Amniotic epithelial cell (primary cell): Measurements from ENCODE around the gene DGCR2.
"Not testable (repeated sequence)": the region's sequence is repeated elsewhere in the genome, so short reads cannot be mapped to it uniquely, and the experiment has no call there.

Experiments used
- DNase-seq: peaks from one replicate; pipeline ENCODE4 v3.0.0-alpha.2; 2010; ENCODE audit warnings: low read depth

Gene DGCR2

DNA sequence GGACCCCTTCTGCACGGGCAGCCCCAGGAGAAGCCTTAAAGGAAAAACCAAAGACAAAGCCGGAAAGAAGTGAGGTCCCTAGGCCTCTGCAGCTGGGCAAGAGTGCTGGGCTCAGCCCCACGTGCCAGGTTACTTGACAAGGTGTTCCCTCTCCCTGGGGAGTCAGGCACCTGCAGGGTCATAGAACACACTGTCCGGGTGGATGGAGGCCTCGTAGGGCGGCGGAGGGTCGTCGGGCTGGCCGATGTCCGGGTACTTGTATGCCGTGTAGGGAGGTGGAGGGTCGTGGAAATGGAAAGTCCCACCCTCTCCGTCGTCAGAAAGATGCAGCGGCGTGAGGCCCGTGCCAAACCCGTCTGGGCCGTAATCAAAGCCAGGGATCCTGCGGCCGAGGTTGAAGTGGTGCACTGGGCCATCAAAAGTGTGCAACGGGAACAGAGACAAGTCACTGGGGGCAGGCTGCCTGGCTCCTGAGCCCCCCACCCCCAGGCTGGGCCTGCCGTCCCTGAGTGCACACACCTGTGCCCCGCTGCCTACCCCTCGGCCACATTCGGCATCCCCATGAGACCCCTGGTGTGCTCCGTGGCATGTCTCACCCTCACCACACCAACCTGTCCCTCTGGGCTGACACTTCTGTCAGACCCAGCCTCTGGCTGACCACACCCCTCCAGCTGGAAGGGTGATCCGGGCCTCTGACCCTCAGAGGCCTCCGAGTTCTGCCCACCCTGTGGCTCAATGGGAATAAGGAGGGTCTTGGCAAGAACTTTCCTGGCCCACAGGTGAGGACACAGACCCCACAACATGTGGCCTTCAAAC, 81.1 kb downstream of the DGCR2 start:
- no peak for DNase-seq

DNA sequence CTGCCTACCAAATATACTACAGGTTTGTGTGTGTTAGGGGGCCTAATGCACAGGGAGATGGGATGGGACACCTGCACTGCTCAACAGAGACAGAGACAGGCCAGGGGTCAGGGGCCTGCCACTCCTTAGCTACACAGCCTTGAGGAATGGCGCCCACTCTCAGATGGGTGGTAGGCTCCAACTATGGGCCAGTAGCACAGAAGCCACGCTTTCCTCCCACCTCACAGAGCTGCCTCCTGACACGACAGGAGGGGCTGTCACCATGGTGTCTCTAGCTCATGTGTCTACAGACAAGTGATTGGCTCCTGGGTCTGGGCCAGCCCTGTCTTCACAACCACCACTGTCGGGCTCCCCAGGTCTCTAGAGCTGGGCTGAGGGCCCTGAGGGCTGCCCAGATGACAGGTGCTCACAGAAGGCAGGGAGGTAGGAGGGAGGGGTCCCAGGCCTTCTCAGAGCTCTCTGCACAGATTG, 81.8 kb downstream of the DGCR2 start:
- DNase-seq, result no peak

GRCh38 chr22:19039796-19040280, 82.4 kb downstream of the DGCR2 start:
- no peak for DNase-seq

GRCh38 chr22:19039448-19039780, 82.8 kb downstream of the DGCR2 start:
- DNase-seq, result no peak

DNA sequence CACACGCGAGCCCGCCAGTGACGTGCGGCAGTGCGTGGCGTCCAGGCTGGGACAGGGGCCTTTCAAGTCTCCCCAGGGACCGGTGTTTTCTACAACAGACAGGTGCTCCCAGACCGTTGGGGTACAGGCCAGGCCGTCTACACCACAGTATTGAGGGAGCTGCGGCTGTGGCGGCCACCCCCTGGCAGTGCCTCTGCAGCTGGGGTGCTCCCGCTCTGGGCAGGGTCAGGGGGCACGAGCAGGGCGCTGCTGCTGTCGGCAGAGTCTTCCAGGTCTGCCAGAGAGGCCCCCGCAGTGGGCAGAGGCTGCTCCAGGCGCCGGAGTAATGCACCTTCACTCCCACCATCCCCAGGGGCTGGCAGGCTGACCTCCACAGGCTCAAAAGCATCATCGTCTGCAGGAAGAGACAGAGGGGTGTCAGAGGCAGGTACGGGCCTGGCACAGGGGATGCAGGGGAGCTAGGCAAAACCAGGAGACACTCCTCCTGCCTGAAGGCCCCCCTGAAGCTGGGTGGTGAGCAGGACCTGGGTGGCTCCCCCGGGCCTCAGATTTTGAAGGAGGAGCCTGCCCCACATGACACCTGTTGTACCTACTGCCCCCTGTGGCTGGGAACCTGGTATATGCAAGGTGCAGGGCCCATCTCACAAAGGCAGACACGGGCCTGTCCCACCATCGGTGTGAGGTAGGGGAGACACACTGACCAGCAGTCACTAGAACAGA, 83.3 kb downstream of the DGCR2 start:
- DNase-seq, result no peak

DNA sequence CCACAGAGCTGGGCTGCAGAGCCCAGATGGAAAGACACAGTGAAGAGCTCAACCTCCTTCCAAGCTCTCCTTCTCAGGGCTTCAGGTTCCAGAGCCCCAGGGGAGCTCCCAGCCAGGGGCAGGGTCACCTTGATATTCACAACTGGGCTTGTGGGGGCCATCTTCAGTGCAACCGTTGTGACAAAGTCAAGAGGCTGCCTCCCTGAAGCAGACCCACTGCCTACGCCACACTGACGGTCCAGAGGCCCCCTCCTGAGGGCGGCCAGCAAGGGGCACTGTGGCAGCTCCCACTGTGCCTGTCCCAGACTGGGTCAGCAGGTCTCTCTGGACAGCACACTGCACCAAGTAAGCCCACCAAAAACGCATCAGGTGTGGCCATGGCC, 84.1 kb downstream of the DGCR2 start:
- no peak for DNase-seq

DNA sequence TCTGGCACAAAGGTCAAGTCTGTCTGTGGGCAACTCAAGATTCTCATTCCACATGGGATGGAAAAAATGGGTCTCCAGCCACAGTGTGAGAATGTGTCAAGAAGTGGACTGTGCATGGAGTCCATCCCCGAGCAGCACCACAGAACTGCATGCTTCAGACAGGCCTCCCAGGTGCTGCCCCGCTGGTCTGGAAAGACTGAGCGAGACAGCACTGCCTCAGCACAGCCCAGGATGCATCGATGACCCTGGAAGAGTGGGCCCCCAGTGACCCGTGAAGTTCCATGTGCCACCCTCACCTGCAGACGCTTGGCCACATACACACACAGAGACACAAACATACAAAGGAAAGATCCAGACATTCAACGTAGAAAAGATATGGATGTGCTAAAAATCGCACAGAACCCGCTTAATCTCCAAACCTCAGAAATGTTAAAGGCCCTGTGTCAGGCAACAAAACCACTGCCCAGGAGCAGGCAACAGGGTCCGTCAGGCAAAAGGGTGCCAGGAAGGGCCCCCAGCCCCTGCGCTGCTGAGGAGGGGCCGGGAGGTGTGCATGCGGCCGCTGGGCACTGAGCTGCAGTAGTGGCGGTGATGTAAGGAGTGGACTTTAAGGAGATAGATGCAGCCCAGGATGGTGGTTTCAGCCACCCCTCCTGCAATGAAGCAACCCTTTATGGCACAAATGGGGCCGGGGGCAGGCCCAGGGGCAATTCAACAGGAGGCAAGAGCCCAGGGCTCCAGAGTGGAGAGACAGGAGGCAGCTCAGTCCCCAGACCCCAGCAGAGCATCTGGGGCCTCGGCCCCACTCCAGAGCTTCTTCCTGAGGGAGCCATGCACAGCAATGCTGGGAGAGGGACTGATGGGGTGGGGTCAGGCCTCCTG, 84.7 kb downstream of the DGCR2 start:
- no peak for DNase-seq

DNA sequence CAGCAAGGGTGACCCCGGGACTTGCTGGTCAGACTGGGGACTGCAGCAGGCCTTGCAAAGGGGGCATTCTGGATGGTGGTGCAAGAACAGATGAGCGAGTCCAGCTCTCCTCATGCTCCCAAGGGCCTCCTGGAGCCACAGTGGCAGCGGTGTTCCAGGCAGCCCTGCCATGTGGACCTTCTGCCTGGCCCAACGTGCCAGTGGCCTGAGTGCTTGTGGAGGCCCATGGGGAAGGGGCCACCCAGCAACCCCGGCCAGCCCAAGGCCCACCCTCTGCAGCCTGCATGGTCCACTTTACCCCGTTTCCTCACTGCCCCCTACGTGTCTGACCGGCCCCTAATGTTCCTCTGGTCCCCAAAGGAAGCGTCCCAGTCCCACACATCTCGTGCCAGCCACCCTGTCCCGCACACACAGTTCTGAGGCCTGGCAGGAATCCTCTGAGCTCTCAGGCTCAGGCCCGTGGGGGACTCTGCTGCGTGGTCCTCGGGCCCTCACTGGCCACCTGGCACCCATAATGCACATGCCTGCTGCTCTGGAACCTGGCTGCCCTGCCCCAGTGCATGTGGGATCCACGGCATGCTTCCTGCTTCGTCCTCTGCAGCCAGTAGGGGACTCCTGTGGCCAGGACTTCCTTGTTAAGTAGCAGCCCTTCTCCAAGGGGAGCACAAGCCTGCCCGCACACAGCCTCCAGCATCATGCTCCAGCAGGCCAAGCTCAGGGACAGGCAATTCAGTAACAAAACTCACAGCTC, 85.5 kb downstream of the DGCR2 start:
- DNase-seq, result peak; percentile 10

- DNase-seq, result no peak
Observed at GRCh38 chr22:19036229-19036522, 86.0 kb downstream of the DGCR2 start.

- DNase-seq, result no peak
Observed at GRCh38 chr22:19035474-19036228, 86.6 kb downstream of the DGCR2 start.

DNA sequence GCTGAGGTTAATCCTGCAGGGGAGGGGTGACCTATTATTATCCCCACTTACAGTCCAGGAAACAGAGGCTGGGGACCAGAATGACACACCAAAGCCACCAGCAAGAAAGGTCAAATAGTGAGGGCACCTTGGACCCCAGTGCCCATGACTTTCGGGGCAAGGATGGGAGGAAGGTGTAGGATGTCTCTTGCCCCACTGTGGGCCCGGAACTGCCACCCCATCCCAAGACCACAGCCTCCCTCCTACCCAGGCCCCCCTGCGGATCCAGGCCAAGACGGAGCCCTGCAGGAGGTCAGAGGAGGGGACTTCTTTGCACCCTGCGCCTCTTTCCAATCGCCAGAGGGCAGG, 87.1 kb downstream of the DGCR2 start:
- not testable (repeated sequence) for DNase-seq

DNA sequence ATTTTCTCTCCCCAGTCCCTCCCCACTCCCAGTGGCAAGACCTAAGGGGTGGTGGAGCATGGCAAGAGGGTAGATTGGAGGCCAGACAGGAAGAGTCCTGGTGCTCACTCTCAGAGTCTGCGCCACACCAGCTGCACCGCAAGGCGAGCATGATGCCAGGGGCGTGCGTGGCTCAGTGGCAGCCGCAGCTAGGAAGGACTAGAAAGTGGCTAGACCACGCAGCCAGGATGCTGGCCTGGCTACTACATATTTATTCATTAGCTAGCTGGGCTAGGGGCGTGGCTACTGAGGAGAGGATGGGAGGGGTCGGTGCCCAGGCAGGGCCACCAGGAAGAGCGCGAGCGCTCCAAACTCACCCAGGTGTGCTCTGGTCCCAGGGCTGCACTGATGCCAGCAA, 87.5 kb downstream of the DGCR2 start:
- DNase-seq, result not testable (repeated sequence)

- not testable (repeated sequence) for DNase-seq
Observed at GRCh38 chr22:19034031-19034723, 88.0 kb downstream of the DGCR2 start.

GRCh38 chr22:19033568-19033905, 88.7 kb downstream of the DGCR2 start:
- not testable (repeated sequence) for DNase-seq

GRCh38 chr22:19032898-19033567, 89.2 kb downstream of the DGCR2 start:
- not testable (repeated sequence) for DNase-seq

- DNase-seq, result not testable (repeated sequence)
Observed at GRCh38 chr22:19032156-19032785, 89.9 kb downstream of the DGCR2 start.

- not testable (repeated sequence) for DNase-seq
Observed at GRCh38 chr22:19030889-19031252, 91.3 kb downstream of the DGCR2 start.

GRCh38 chr22:19030226-19030888, 91.9 kb downstream of the DGCR2 start:
- not testable (repeated sequence) for DNase-seq
